Testis (tissue), 3 donors: ENCODE results near the gene UBR2. TPM values are rescaled to one million over a fixed set of nuclear protein-coding genes. Genes with fewer than 3 reads are reported as not detected.

Source experiments
- DNase-seq: peaks from one replicate; pipeline ENCODE4 v3.0.0-alpha.2; 2019
- H3K27ac ChIP-seq, 2 donors: fragments of 200-600 bp; sonication (generic); one replicate each; pipeline ENCODE4 v1.5.1; 2019
- H3K27me3 ChIP-seq: fragments of 200-600 bp; sonication (generic); one replicate; pipeline ENCODE4 v1.5.1; 2019
- H3K36me3 ChIP-seq: fragments of 200-600 bp; sonication (generic); one replicate; pipeline ENCODE4 v1.5.1; 2017; ENCODE audit warnings: low read depth; ENCODE audit errors: missing control alignments
- H3K4me1 ChIP-seq: fragments of 200-600 bp; sonication (generic); one replicate; pipeline ENCODE4 v1.5.1; 2019
- H3K4me3 ChIP-seq, 2 donors: fragments of 200-600 bp; sonication (generic); one replicate each; pipeline ENCODE4 v1.5.1; 2017 to 2019
- H3K9me3 ChIP-seq: fragments of 200-600 bp; sonication (generic); one replicate; pipeline ENCODE4 v1.5.1; 2017
- POLR2A ChIP-seq: fragments of 450-650 bp; IDR thresholded peaks from one replicate; pipeline ENCODE4 v1.6.1; 2017; ENCODE audit warnings: antibody characterized with exemption, mild to moderate bottlenecking, moderate library complexity
- WGBS, 2 donors: methylation state at CpG; one replicate each; pipeline ENCODE4 v1.1.5; 2018; 5-methylcytosine and 5-hydroxymethylcytosine counted together
- intact Hi-C: fragments of 100-400 bp; cut with DNase I; formaldehyde crosslinking; loops from one replicate; pipeline ENCODE4 v1.15.1; 2023; ENCODE audit warnings: low total_unique reads
- polyA plus RNA-seq: library from polyadenylated mRNA; stranded (reverse); fragments of 350-450 nt; fragmentation: Illumina TruSeq; extraction: RNeasy Lipid Tissue Mini Kit (QIAGEN cat#74804); gene quantifications from one replicate; pipeline ENCODE4 v1.2.3, GENCODE V29; 2014; ENCODE audit warnings: low read depth, low replicate concordance; ENCODE audit not compliant: insufficient read depth
- total RNA-seq, 2 donors: library from RNA; depleted of rRNA; stranded (reverse); fragments of >200 nt; gene quantifications; one replicate each; pipeline ENCODE4 v1.2.3, GENCODE V29; 2016
- TF ChIP-seq, protein P1 (sequence below), 3 experiments: fragments of 450-650 bp in 2 of 3; fragments of 200-600 bp in 1 of 3; sonication (generic) in 1 of 3; IDR thresholded peaks; one replicate each; pipeline ENCODE4 v1.5.1; 2016 to 2019; ENCODE audit warnings: antibody characterized with exemption in 3 of 3, mild to moderate bottlenecking in 2 of 3, moderate library complexity in 1 of 3

Gene UBR2
- total and polyA plus RNA-seq, 3 donors from 2014 or later: 11.1 to 26.8 (median 25.8) TPM

DNA sequence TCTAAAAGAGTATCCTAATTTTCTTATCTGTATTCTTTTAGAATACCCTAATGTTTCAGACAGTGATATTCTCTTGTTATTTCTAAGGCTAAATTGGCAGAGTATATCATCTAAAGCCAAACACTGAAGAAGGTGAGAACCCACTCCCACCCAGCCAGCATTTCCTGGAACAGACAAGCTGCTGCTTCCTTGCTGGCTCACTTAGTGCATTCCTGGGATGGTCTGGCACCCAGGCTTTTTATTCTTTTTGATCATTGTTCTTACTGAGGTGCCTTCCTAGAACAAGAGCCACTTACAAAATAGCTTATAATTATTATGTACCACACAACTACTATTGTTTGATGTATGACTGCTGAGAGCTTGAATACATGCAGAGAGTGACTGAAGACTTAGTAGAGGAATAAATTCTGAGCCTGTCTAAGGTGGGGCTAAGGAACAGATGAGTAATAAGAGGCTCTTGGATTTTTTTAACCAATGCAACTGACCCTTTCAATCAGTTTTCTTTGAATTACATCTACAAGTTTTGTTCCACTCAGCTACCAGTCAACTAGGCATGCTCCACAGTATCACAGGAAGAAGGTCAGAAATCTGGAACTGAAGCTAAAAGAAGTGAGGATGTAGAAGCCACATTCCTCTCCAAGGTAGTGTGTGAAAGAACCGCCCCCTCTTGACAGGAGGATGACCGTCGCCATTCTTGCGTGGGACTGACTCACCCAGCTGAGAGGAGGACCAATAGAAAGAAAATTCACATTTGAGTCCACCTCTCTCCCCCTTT lies 128.5 kb downstream of the UBR2 start:
- peaks cover 8% of the 10 kb centered on the region for H3K4me1 ChIP-seq
- intact Hi-C loops: no loop called here

GRCh38 chr6:42693725-42694323 lies 130.0 kb downstream of the UBR2 start:
- DNase-seq: no peak
- Histone ChIP-seq H3K4me3 (no peak overlapping the region), H3K9me3 (no peaks in the 10 kb centered on the region), H3K27me3 (no peaks in the 10 kb centered on the region), H3K36me3 (no peaks in the 10 kb centered on the region), H3K4me1 (peaks cover 8% of the 10 kb centered on the region), H3K27ac (peak overlapping the region; percentile 2 to 41)
- intact Hi-C loops: no loop called here
- 84 to 90% methylated on average over 2 of the region's 2 CpGs for WGBS, 2 donors
- TF ChIP-seq POLR2A: no peak
- TF ChIP-seq, protein P1, sequence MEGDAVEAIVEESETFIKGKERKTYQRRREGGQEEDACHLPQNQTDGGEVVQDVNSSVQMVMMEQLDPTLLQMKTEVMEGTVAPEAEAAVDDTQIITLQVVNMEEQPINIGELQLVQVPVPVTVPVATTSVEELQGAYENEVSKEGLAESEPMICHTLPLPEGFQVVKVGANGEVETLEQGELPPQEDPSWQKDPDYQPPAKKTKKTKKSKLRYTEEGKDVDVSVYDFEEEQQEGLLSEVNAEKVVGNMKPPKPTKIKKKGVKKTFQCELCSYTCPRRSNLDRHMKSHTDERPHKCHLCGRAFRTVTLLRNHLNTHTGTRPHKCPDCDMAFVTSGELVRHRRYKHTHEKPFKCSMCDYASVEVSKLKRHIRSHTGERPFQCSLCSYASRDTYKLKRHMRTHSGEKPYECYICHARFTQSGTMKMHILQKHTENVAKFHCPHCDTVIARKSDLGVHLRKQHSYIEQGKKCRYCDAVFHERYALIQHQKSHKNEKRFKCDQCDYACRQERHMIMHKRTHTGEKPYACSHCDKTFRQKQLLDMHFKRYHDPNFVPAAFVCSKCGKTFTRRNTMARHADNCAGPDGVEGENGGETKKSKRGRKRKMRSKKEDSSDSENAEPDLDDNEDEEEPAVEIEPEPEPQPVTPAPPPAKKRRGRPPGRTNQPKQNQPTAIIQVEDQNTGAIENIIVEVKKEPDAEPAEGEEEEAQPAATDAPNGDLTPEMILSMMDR (IDR thresholded peaks at IDR 0.05): no peak

More for the DNA sequence above, 128.5 kb downstream of the UBR2 start:
- 68 to 73% methylated on average over 4 of the region's 4 CpGs for WGBS, 2 donors
- no peak overlapping the region for H3K4me3 ChIP-seq
- H3K9me3 ChIP-seq: no peaks in the 10 kb centered on the region
- H3K27me3 ChIP-seq: no peaks in the 10 kb centered on the region
- H3K27ac ChIP-seq: peak overlapping the region in 1 of 2 donors; percentile 2
- TF ChIP-seq, protein P1 (IDR thresholded peaks at IDR 0.05): no peak
- TF ChIP-seq POLR2A: no peak
- no peaks in the 10 kb centered on the region for H3K36me3 ChIP-seq
- DNase-seq: no peak

DNA sequence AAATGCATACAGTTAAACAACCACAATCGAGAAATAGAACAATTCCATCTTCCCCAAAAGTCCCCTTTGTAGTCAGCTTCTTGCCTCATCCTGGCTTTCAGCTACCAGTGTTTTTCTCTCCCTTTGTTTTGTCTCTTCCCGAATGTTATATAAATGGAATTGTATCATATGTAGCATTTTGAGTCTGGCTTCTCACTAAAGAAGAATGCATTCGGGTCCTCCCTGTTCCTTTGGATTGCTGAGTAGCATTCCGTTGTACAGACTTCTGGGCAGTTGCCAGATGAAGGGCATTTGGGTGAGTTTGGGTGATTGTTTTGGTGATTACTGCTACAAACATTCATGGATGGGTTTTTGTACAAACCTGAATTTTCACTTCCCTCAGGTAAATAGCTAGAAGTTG lies 130.8 kb downstream of the UBR2 start:
- Histone ChIP-seq H3K27ac (peak overlapping the region in 1 of 2 donors; percentile 41), H3K27me3 (no peaks in the 10 kb centered on the region), H3K9me3 (no peaks in the 10 kb centered on the region), H3K36me3 (no peaks in the 10 kb centered on the region), H3K4me1 (peaks cover 8% of the 10 kb centered on the region), H3K4me3 (no peak overlapping the region)
- 43 to 44% methylated on average over 4 of the region's 4 CpGs for WGBS, 2 donors
- intact Hi-C loops: no loop called here
- DNase-seq: peak; percentile 51
- TF ChIP-seq, protein P1 (IDR thresholded peaks at IDR 0.05): no peak
- TF ChIP-seq POLR2A: no peak

- Histone ChIP-seq H3K36me3 (no peaks in the 10 kb centered on the region), H3K4me1 (peaks cover 8% of the 10 kb centered on the region), H3K9me3 (no peaks in the 10 kb centered on the region), H3K27ac (no peak overlapping the region), H3K27me3 (no peaks in the 10 kb centered on the region), H3K4me3 (no peak overlapping the region)
- intact Hi-C loops: no loop called here
- TF ChIP-seq POLR2A: no peak
- TF ChIP-seq, protein P1 (IDR thresholded peaks at IDR 0.05): no peak
- 69 to 77% methylated on average over 7 of the region's 7 CpGs for WGBS, 2 donors
- DNase-seq: peak; percentile 41
These were observed 132.9 kb downstream of the UBR2 start for GRCh38 chr6:42696526-42697267.
